ENCODE data around the gene ORAI2. TPM values are rescaled to one million over a fixed set of nuclear protein-coding genes. Genes with fewer than 3 reads are reported as not detected.

Gene ORAI2
- total RNA-seq, 1 experiment from 2014 or later, result 76.0 TPM

GRCh38 chr7:102410918-102411317 is 22.5 kb upstream of the ORAI2 start:
- in situ Hi-C loops (cut with HindIII; ENCODE audit: low pct_unique_long_range_greater_than_20kb, low sequenced_read_pairs), result no loop called here
- no peak for DNase-seq (ENCODE audit: low read depth)

GRCh38 chr7:102412548-102412947 is 20.8 kb upstream of the ORAI2 start:
- DNase-seq (ENCODE audit: low read depth), result no peak
- in situ Hi-C loops (cut with HindIII; ENCODE audit: low pct_unique_long_range_greater_than_20kb, low sequenced_read_pairs), result no loop called here

GRCh38 chr7:102413091-102413490 is 20.3 kb upstream of the ORAI2 start:
- DNase-seq (ENCODE audit: low read depth), result no peak
- in situ Hi-C loops (cut with HindIII; ENCODE audit: low pct_unique_long_range_greater_than_20kb, low sequenced_read_pairs), result no loop called here

- in situ Hi-C loops (cut with HindIII; ENCODE audit: low pct_unique_long_range_greater_than_20kb, low sequenced_read_pairs), result no loop called here
- no peak for DNase-seq (ENCODE audit: low read depth)
Observed at GRCh38 chr7:102413611-102414010, 19.8 kb upstream of the ORAI2 start.

- in situ Hi-C loops (cut with HindIII; ENCODE audit: low pct_unique_long_range_greater_than_20kb, low sequenced_read_pairs), result no loop called here
Observed at GRCh38 chr7:102415685-102416225, 17.6 kb upstream of the ORAI2 start.

GRCh38 chr7:102416406-102416805 is 17.0 kb upstream of the ORAI2 start:
- DNase-seq (ENCODE audit: low read depth), result no peak
- in situ Hi-C loops (cut with HindIII; ENCODE audit: low pct_unique_long_range_greater_than_20kb, low sequenced_read_pairs), result no loop called here

More at GRCh38 chr7:102415685-102416225, 17.6 kb upstream of the ORAI2 start:
- DNase-seq (ENCODE audit: low read depth), result no peak

GRCh38 chr7:102417105-102417504 is 16.3 kb upstream of the ORAI2 start:
- in situ Hi-C loops (cut with HindIII; ENCODE audit: low pct_unique_long_range_greater_than_20kb, low sequenced_read_pairs), result no loop called here
- DNase-seq (ENCODE audit: low read depth), result no peak

- in situ Hi-C loops (cut with HindIII; ENCODE audit: low pct_unique_long_range_greater_than_20kb, low sequenced_read_pairs), result no loop called here
- no peak for DNase-seq (ENCODE audit: low read depth)
Observed at GRCh38 chr7:102418592-102418991, 14.8 kb upstream of the ORAI2 start.

- in situ Hi-C loops (cut with HindIII; ENCODE audit: low pct_unique_long_range_greater_than_20kb, low sequenced_read_pairs), result no loop called here
- DNase-seq (ENCODE audit: low read depth), result no peak
Observed at GRCh38 chr7:102421706-102422240, 11.6 kb upstream of the ORAI2 start.

- in situ Hi-C loops (cut with HindIII; ENCODE audit: low pct_unique_long_range_greater_than_20kb, low sequenced_read_pairs), result no loop called here
- DNase-seq (ENCODE audit: low read depth), result no peak
Observed at GRCh38 chr7:102424129-102424551, 9.2 kb upstream of the ORAI2 start.

- in situ Hi-C loops (cut with HindIII; ENCODE audit: low pct_unique_long_range_greater_than_20kb, low sequenced_read_pairs), result no loop called here
- no peak for DNase-seq (ENCODE audit: low read depth)
Observed at GRCh38 chr7:102424787-102425218, 8.6 kb upstream of the ORAI2 start.

- DNase-seq (ENCODE audit: low read depth), result peak; percentile 75
- in situ Hi-C loops (cut with HindIII; ENCODE audit: low pct_unique_long_range_greater_than_20kb, low sequenced_read_pairs), result no loop called here
Observed at GRCh38 chr7:102425639-102426267, 7.6 kb upstream of the ORAI2 start.

GRCh38 chr7:102426268-102427018 is 6.9 kb upstream of the ORAI2 start:
- in situ Hi-C loops (cut with HindIII; ENCODE audit: low pct_unique_long_range_greater_than_20kb, low sequenced_read_pairs), result no loop called here
- no peak for DNase-seq (ENCODE audit: low read depth)

GRCh38 chr7:102427019-102427405 is 6.4 kb upstream of the ORAI2 start:
- DNase-seq (ENCODE audit: low read depth), result no peak
- in situ Hi-C loops (cut with HindIII; ENCODE audit: low pct_unique_long_range_greater_than_20kb, low sequenced_read_pairs), result no loop called here

- no peak for DNase-seq (ENCODE audit: low read depth)
- in situ Hi-C loops (cut with HindIII; ENCODE audit: low pct_unique_long_range_greater_than_20kb, low sequenced_read_pairs), result no loop called here
Observed at GRCh38 chr7:102429141-102429899, 4.1 kb upstream of the ORAI2 start.

- in situ Hi-C loops (cut with HindIII; ENCODE audit: low pct_unique_long_range_greater_than_20kb, low sequenced_read_pairs), result no loop called here
- peak; percentile 86 for DNase-seq (ENCODE audit: low read depth)
Observed at GRCh38 chr7:102431617-102432298, 1.6 kb upstream of the ORAI2 start.

- in situ Hi-C loops (cut with HindIII; ENCODE audit: low pct_unique_long_range_greater_than_20kb, low sequenced_read_pairs), result no loop called here
- DNase-seq (ENCODE audit: low read depth), result peak; percentile 49
Observed at GRCh38 chr7:102432442-102433218, 745 bp upstream of the ORAI2 start.

Measured in Caki2 (cell line).